Measurements from ENCODE around the gene VPS9D1.
"Not testable (repeated sequence)": the region's sequence is repeated elsewhere in the genome, so short reads cannot be mapped to it uniquely, and the experiment has no call there.

The VPS9D1 gene

GRCh38 chr16:89664238-89664637 is 56.5 kb downstream of the VPS9D1 start:
- DNase-seq (ENCODE audit: low read depth), result not testable (repeated sequence)

- no peak for DNase-seq (ENCODE audit: low read depth)
Measured at GRCh38 chr16:89661215-89661614, 59.5 kb downstream of the VPS9D1 start.

- DNase-seq (ENCODE audit: low read depth), result no peak
Measured at GRCh38 chr16:89660146-89660545, 60.6 kb downstream of the VPS9D1 start.

- DNase-seq (ENCODE audit: low read depth), result no peak
Measured at GRCh38 chr16:89658221-89658879, 62.3 kb downstream of the VPS9D1 start.

GRCh38 chr16:89657442-89658220 is 63.1 kb downstream of the VPS9D1 start, which contains the start of the genes CHMP1A and SPATA33:
Gene CHMP1A, minus strand, starts transcription at chr16:89657708. Its CDS starts 120 bp downstream, at chr16:89657588.
Gene SPATA33, plus strand, starts transcription at chr16:89657836. Its CDS starts 76 bp downstream, at chr16:89657912.
- DNase-seq (ENCODE audit: low read depth), result peak; percentile 90
